Fibroblast of lung (primary cell): Measurements from ENCODE around the gene TAC3.

Experiments used
- CTCF ChIP-seq, 2 donors: IDR thresholded peaks in 1 of 2; conservative IDR thresholded peaks in 1 of 2; 1 replicate in 1 of 2; 2 replicates in 1 of 2; pipeline ENCODE4 v1.5.1; 2011 to 2012; ENCODE audit warnings: low read length in 2 of 2, control low read depth in 1 of 2, inconsistent platforms in 1 of 2, low read depth in 1 of 2, mild to moderate bottlenecking in 1 of 2
- EZH2 ChIP-seq: IDR thresholded peaks from 2 replicates; pipeline ENCODE4 v1.5.1; 2012; ENCODE audit warnings: low read length, control low read depth, mild to moderate bottlenecking; ENCODE audit errors: missing control alignments

- TF ChIP-seq CTCF (conservative IDR thresholded peaks at IDR 0.05 in 1 of 2, IDR thresholded peaks at IDR 0.05 in 1 of 2; ENCODE audit: low read depth in 1 of 2, low read length in 2 of 2) (peak; percentile 5 to 43), EZH2 (no peak)
Observed at GRCh38 chr12:57005980-57006808, 10.1 kb downstream of the TAC3 start, which contains the start of gene ZBTB39.
